Gastroesophageal sphincter (tissue), 4 donors: ENCODE data around the gene TM9SF3. TPM values are rescaled to one million over a fixed set of nuclear protein-coding genes. Genes with fewer than 3 reads are reported as not detected.

ENCODE experiments used
- ATAC-seq: fragments of 150-250 bp; one replicate; pipeline ENCODE4 v1.9.1; 2016; ENCODE audit warnings: mild to moderate bottlenecking, moderate library complexity
- H3K27ac ChIP-seq, 4 donors: fragments of 200-600 bp; sonication (generic) in 3 of 4; 1 replicate in 3 of 4; 2 replicates in 1 of 4; pipeline ENCODE4 v1.5.1; 2016 to 2019
- H3K27me3 ChIP-seq: fragments of 200-600 bp; sonication (generic); one replicate; pipeline ENCODE4 v1.5.1; 2019
- H3K36me3 ChIP-seq, 2 donors: fragments of 200-600 bp; sonication (generic); one replicate each; pipeline ENCODE4 v1.5.1; 2019; ENCODE audit warnings: control low read depth in 1 of 2
- H3K4me1 ChIP-seq, 3 donors: fragments of 200-600 bp; sonication (generic); 1 replicate in 2 of 3; 2 replicates in 1 of 3; pipeline ENCODE4 v1.5.1; 2016 to 2019; ENCODE audit warnings: control low read depth in 2 of 3
- H3K4me3 ChIP-seq, 2 donors: fragments of 200-600 bp; sonication (generic); one replicate each; pipeline ENCODE4 v1.5.1; 2019; ENCODE audit warnings: mild to moderate bottlenecking in 1 of 2, moderate library complexity in 1 of 2
- H3K9me3 ChIP-seq, 3 donors: fragments of 200-600 bp; sonication (generic); one replicate each; pipeline ENCODE4 v1.5.1; 2017 to 2019; ENCODE audit warnings: control low read depth in 2 of 3
- EP300 ChIP-seq: sonication (generic); formaldehyde crosslinking; IDR thresholded peaks from one replicate; pipeline ENCODE4 v1.6.1; 2017; ENCODE audit warnings: antibody characterized with exemption, mild to moderate bottlenecking
- POLR2A ChIP-seq, 2 donors: fragments of 450-650 bp; IDR thresholded peaks; one replicate each; pipeline ENCODE4 v1.6.1; 2017; ENCODE audit warnings: antibody characterized with exemption in 2 of 2, mild to moderate bottlenecking in 2 of 2, moderate library complexity in 1 of 2
- POLR2AphosphoS5 ChIP-seq: sonication (generic); formaldehyde crosslinking; IDR thresholded peaks from one replicate; pipeline ENCODE4 v1.6.1; 2017; ENCODE audit warnings: antibody characterized with exemption
- WGBS, 2 donors: methylation state at CpG; one replicate each; pipeline ENCODE4 v1.1.5; 2018; ENCODE audit warnings: low coverage in 1 of 2; 5-methylcytosine and 5-hydroxymethylcytosine counted together
- total RNA-seq, 4 donors: library from RNA; depleted of rRNA; stranded (reverse); fragments of >200 nt; gene quantifications; one replicate each; pipeline ENCODE4 v1.1.0, GENCODE V29; 2016
- TF ChIP-seq, protein P1 (sequence below), 4 experiments: fragments of 200-600 bp in 2 of 4; fragments of 450-650 bp in 2 of 4; sonication (generic) in 1 of 4; IDR thresholded peaks; one replicate each; pipeline ENCODE4 v1.5.1; 2017 to 2019; ENCODE audit warnings: antibody characterized with exemption in 4 of 4, mild to moderate bottlenecking in 2 of 4, moderate library complexity in 2 of 4

TM9SF3 gene
- total RNA-seq, 4 donors from 2014 or later = 88.6 to 121 (median 114) TPM

GRCh38 chr10:96570983-96571964 lies 15.5 kb downstream of the TM9SF3 start:
- Histone ChIP-seq H3K36me3 (peaks cover 0 to 17% of the 10 kb centered on the region in 2 donors), H3K4me3 (no peak overlapping the region), H3K4me1 (peaks cover 0 to 56% (median 0%) of the 10 kb centered on the region in 3 donors), H3K27me3 (no peaks in the 10 kb centered on the region), H3K9me3 (no peaks in the 10 kb centered on the region), H3K27ac (no peak overlapping the region)
- TF ChIP-seq POLR2A (IDR thresholded peaks at IDR 0.05) = no peak
- no peak for TF ChIP-seq POLR2AphosphoS5
- TF ChIP-seq EP300 = no peak
- TF ChIP-seq, protein P1, sequence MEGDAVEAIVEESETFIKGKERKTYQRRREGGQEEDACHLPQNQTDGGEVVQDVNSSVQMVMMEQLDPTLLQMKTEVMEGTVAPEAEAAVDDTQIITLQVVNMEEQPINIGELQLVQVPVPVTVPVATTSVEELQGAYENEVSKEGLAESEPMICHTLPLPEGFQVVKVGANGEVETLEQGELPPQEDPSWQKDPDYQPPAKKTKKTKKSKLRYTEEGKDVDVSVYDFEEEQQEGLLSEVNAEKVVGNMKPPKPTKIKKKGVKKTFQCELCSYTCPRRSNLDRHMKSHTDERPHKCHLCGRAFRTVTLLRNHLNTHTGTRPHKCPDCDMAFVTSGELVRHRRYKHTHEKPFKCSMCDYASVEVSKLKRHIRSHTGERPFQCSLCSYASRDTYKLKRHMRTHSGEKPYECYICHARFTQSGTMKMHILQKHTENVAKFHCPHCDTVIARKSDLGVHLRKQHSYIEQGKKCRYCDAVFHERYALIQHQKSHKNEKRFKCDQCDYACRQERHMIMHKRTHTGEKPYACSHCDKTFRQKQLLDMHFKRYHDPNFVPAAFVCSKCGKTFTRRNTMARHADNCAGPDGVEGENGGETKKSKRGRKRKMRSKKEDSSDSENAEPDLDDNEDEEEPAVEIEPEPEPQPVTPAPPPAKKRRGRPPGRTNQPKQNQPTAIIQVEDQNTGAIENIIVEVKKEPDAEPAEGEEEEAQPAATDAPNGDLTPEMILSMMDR (IDR thresholded peaks at IDR 0.05) = no peak
- no peak for ATAC-seq
- WGBS, 2 donors = 77 to 79% methylated on average over 5 to 10 of the region's 10 CpGs

- ATAC-seq = no peak
- H3K27me3 ChIP-seq = no peaks in the 10 kb centered on the region
- no peaks in the 10 kb centered on the region for H3K9me3 ChIP-seq
- peaks cover 0 to 11% of the 10 kb centered on the region in 2 donors for H3K36me3 ChIP-seq
- H3K4me1 ChIP-seq = peaks cover 0 to 61% (median 0%) of the 10 kb centered on the region in 3 donors
- TF ChIP-seq, protein P1 (IDR thresholded peaks at IDR 0.05) = no peak
- TF ChIP-seq POLR2A (IDR thresholded peaks at IDR 0.05) (no peak), POLR2AphosphoS5 (no peak), EP300 (no peak)
- no peak overlapping the region for H3K4me3 ChIP-seq
- WGBS, 2 donors = 74 to 100% methylated on average over 1 to 5 of the region's 6 CpGs
- no peak overlapping the region for H3K27ac ChIP-seq
Measured at GRCh38 chr10:96570511-96570910, 16.3 kb downstream of the TM9SF3 start.

DNA sequence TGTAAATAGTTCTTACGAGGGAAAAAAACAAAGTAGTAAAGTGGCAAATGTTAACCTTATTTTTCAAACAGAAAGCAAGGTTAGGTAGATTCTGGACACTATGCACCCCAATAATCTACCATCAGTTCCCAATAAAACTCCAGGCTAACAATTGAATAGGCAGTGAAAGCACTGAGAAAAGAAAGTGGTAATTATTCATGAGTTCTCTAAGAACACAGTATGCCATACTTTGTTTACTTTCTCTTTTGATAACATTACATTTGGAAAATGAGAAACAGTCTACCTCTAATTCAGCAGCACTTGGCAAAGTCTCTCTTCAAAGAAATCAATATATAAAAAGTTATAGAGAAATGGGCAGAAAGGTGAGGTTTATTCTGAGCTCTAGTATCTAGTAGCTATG lies 18.4 kb downstream of the TM9SF3 start:
- ATAC-seq = no peak
- H3K4me1 ChIP-seq = peaks cover 0 to 65% (median 0%) of the 10 kb centered on the region in 3 donors
- 57 to 67% methylated on average over 1 of the region's 1 CpG for WGBS, 2 donors
- H3K9me3 ChIP-seq = no peaks in the 10 kb centered on the region
- H3K27me3 ChIP-seq = no peaks in the 10 kb centered on the region
- peaks cover 0 to 18% of the 10 kb centered on the region in 2 donors for H3K36me3 ChIP-seq
- no peak overlapping the region for H3K27ac ChIP-seq
- no peak overlapping the region for H3K4me3 ChIP-seq
- TF ChIP-seq POLR2AphosphoS5 = no peak
- no peak for TF ChIP-seq POLR2A (IDR thresholded peaks at IDR 0.05)
- TF ChIP-seq EP300 = no peak
- TF ChIP-seq, protein P1 (IDR thresholded peaks at IDR 0.05) = no peak

- H3K27me3 ChIP-seq = no peaks in the 10 kb centered on the region
- WGBS, 2 donors = 0 to 19% methylated on average over 1 of the region's 1 CpG
- peaks cover 0 to 34% of the 10 kb centered on the region in 2 donors for H3K36me3 ChIP-seq
- H3K9me3 ChIP-seq = no peaks in the 10 kb centered on the region
- H3K4me3 ChIP-seq = no peak overlapping the region
- peaks cover 0 to 50% (median 4%) of the 10 kb centered on the region in 3 donors for H3K4me1 ChIP-seq
- no peak for ATAC-seq
- no peak overlapping the region for H3K27ac ChIP-seq
- TF ChIP-seq, protein P1 (IDR thresholded peaks at IDR 0.05) = no peak
- TF ChIP-seq POLR2AphosphoS5 (no peak), POLR2A (IDR thresholded peaks at IDR 0.05) (no peak), EP300 (no peak)
Measured at GRCh38 chr10:96565774-96566173, 21.0 kb downstream of the TM9SF3 start.
